AG08395 (cell line): Measurements from ENCODE around the gene SLC1A3.
A peak's percentile ranks its signal among the peaks of the same experiment; 100 is the strongest.

Experiments used
- DNase-seq: peaks from one replicate; pipeline ENCODE4 v3.0.0; 2012; ENCODE audit warnings: mixed read lengths, low spot score

Gene SLC1A3

DNA sequence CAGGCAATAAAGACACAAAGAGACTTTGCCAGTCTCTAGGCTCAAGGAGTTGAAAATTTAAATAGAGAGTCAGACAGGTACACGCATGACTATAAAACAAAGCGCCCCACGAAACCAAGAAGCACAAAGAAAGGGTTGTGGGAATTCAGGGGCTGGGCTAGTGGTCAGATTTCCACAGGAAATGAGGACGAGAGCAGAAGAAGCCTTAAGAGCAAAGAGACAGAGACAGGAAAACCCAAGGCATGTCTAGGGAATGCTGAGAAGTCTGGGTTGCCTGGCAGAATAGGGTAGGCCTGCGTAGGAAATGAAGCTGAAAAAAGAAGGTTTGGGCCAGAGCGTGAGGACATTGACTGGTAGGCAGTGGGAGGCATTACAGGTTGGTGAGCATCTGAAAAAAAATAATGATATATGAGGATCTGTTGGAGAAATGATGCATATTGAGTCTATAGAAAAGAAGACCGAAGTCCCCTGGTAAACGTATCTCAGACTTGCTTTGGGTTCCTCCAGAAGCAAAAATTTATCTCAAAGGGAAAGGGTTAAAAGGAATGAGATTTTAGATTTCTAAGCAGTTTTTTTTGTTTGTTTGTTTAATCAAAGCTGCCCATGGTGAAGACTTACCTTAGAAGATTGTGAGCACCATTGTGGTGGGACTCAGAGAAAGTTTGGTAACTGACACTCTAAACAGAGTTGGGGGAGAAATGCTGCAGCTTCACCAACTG, 51.8 kb downstream of the SLC1A3 start:
- no peak for DNase-seq

DNA sequence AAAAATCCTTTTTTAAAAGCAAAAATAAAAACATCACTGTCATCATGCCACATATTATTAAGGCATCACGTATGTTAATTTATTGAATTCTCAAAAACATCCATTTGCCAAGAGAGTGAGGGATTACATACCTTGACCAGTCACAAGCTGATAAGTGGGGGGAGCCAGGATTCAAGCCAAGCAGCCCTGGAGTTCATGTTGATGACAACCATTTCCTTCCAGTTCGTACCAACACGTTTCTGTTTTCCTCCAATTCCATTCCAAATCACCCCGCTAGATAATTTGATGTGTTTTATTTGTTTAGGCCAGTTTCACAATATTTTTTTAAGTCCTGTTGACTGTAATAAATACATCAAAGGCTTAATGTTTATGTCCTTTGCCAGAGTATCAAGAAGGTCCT, 53.0 kb downstream of the SLC1A3 start:
- DNase-seq, result no peak

- DNase-seq, result no peak
Observed at GRCh38 chr5:36660397-36661049, 54.1 kb downstream of the SLC1A3 start.

DNA sequence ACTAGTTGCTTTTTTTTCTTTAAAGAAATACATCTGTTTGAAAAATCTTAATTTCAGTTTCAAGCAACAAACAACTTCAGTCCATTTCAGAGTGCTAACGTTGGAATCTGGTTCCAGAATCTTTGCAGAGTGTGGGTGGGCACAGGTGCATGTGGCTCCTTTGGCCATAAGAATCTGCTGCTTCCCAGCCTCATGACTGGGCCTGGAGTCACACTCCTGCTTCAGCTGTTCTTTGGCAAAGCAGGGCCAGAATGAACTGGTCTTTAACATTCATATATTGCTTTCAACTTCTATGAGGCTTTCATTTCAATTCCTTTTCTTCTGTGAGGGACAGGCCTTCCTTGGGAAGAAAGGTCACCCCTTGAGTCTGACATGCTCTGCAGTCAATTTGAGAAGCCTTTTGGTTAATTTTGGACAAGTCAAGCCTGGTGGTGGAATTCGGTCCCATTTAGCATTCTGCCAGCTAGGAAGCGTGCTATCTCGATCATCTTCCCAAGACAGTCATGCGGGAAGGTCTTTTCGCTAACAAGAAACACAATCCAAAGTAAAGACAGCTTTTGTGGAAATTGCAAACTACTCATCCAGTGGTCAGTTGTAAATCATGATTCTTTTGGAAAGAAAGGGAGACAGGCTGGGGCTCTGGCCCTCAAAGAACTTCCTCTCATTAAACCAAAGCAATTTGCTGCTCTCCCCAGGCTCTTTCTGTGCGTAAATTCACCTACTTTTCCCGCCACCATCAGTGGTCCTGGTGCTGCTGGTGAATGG, 55.2 kb downstream of the SLC1A3 start:
- no peak for DNase-seq

DNA sequence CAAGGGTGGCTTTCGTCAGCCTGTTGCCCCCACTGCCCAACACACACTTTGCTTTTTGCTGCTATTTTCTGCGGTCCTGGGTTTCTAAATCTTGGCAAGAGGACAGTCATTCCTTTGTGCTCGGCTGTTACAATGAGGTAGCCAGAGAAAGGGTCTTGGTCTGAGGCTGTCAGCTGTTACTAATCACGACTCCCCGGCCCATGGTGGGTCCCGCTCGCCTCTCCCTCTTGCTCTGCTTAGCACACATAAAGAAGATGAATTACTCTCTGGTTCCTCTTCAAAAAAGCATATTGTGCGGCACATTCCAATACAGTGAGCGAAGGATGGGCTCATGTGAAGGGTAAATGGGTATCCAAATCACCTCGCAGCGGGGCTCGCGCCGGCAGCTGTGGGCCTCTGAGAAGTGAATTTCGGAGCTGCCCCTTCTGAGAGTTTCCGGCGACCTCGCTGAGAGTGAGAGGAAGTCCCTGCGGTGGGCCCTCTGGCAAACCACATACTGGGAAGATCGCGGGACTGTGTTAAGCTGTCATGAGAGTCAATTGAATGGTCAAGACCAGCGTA, 56.0 kb downstream of the SLC1A3 start:
- no peak for DNase-seq

DNA sequence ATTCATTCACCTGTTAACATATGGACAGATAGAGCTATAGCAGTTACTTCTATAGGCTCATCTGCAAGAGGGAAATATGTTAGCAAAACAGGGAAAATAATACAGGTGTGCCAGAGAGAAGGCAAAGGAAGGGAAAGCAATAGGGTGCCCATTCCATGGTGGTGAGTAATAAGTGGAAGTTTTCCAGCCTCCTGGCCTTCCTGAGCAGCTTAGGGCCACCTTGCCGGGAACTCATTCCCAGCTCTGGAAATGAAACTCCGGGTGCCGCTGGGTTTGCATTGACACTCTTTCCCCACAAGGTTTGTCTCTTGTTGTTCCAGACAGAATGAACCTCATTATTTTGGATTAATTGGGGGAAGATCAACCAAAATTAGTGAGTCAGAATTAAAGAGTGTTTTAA, 58.4 kb downstream of the SLC1A3 start:
- DNase-seq, result no peak

GRCh38 chr5:36665628-36666027, 59.2 kb downstream of the SLC1A3 start:
- no peak for DNase-seq

DNA sequence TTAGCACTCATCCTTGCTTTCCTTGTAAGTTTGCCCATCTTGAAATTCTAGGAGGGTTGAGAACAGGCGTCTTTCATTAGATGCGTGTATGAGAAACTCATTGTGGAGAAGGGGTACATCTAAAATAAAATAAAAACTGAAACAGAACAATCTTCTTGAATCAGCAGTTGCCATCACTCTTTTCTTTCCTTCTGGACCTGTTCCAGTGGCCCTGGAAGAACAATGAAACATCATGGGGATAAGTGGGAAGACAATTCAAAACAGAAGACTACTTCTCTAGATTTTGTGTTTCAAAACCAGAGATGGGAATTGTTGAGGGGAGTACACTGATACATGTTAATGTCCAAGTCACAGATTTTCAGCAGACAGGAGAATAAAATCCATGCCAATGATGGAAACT, 59.9 kb downstream of the SLC1A3 start:
- no peak for DNase-seq

GRCh38 chr5:36666986-36667385, 60.6 kb downstream of the SLC1A3 start:
- no peak for DNase-seq

GRCh38 chr5:36667824-36668223, 61.4 kb downstream of the SLC1A3 start:
- DNase-seq, result no peak

GRCh38 chr5:36669015-36669651, 62.7 kb downstream of the SLC1A3 start:
- DNase-seq, result no peak

- DNase-seq, result no peak
Observed at GRCh38 chr5:36670548-36670947, 64.1 kb downstream of the SLC1A3 start.

- no peak for DNase-seq
Observed at GRCh38 chr5:36675282-36675681, 68.9 kb downstream of the SLC1A3 start.

GRCh38 chr5:36679221-36679989, 73.0 kb downstream of the SLC1A3 start:
- no peak for DNase-seq

GRCh38 chr5:36680066-36680465, 73.7 kb downstream of the SLC1A3 start:
- no peak for DNase-seq

DNA sequence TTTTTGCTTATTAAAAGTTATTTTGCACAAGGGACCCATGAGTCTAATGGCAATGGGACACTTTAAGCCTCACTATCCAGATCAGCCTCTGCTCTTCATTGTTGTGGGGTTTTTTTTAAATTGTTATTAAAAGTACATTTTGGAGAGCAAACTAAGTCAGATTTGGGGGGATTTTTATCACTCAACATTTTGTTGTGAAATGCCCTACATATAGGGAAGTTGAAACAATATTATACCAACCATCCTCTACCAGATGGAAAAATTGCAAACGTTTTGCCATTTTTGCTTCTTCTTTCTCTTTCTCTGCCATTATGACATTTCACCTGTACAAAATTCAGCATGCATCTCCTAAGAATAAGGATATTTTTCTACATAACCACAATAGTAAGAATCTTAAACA, 75.3 kb downstream of the SLC1A3 start:
- DNase-seq, result no peak

- no peak for DNase-seq
Observed at GRCh38 chr5:36682499-36682898, 76.1 kb downstream of the SLC1A3 start.

DNA sequence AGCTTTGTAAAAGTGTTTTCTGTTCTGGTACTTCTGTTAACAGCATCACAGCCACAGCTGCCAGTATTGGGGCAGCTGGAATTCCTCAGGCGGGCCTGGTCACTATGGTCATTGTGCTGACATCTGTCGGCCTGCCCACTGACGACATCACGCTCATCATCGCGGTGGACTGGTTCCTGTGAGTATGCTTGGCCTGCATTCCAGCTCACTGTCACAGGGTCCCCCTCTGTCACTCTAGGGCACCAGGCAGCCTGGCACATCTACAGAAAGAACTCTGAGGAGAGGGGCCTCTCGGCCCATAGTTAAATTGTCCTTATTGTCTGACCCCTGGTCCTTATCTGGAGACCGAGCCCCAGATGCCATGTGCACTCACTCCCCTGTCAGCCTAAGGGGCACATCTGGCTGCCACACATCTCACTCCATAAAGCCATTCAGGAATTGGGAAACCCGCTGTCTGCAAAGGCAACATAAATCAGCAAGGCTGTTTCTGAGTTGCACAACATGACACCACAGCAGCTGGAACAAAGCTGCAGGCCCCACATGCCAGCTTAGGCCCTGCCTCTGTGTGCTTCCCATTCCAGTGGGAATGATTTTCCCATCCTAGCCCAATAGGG, 77.5 kb downstream of the SLC1A3 start:
- peak; percentile 84 for DNase-seq

DNA sequence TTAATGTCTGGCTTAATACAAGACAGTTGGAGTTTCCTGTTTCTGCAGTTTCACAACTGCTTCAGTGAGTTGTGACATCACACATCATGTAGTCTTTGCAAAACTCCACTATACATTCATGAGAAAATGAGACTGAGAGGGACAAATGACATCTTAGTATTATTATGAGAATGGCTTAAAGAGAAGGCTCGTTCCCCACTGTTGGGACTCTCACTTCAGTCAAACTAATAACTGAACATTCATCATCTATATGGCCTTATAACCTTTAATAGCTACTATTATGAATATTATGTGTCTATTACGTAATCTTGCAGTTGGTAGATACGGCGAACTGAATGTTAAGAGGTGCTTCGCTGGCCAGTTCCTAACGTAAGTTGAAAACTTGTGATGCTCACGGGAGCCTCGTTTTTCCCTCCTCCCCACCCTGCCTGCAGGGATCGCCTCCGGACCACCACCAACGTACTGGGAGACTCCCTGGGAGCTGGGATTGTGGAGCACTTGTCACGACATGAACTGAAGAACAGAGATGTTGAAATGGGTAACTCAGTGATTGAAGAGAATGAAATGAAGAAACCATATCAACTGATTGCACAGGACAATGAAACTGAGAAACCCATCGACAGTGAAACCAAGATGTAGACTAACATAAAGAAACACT, 79.4 kb downstream of the SLC1A3 start:
- no peak for DNase-seq

DNA sequence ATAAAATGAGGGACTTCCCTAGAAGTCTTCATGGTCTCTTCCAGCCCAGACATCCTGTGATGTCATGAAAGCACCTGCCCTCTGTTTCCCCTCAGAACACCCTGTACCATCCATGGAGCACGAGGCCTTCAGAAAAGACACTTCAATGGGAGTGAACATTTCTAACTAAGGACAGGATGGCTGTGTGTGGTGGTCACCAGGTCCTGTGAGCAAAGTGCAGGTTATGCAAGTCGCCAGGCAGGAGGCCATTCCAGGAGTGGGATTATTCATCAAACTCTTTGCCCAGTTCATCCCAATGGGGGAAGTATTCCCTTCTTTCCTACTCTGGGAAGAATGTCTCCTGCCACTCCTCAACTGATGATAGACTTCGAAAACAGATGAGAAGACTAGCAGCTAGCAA, 80.5 kb downstream of the SLC1A3 start:
- no peak for DNase-seq

- no peak for DNase-seq
Observed at GRCh38 chr5:36688722-36689121, 82.3 kb downstream of the SLC1A3 start.
